ENCODE results near the gene EXOC8. TPM values are rescaled to one million over a fixed set of nuclear protein-coding genes. Genes with fewer than 3 reads are reported as not detected.

The EXOC8 gene
- total and polyA plus RNA-seq, 9 of the 15 experiments (the other 6 are each of a cell fraction or from before 2014, with no cell fraction given) = 2.1 to 13.6 (median 7.2) TPM

- TF ChIP-seq TFAP4 (CRISPR knock-in tag; IDR thresholded peaks at IDR 0.05; ENCODE audit: borderline replicate concordance) (peak; percentile 3; the same call in 1 of the 2 replicates), CREM (IDR thresholded peaks at IDR 0.05; ENCODE audit: low read depth) (0 out of 2 replicates have a peak, but pooled peaks have one; percentile 29), MYC (IDR thresholded peaks at IDR 0.05; ENCODE audit: low read depth, low read length) (no peak), MYC (CRISPR knock-in tag; IDR thresholded peaks at IDR 0.05; ENCODE audit: borderline replicate concordance, low read depth) (no peak), HDAC8 (tag; IDR thresholded peaks at IDR 0.05) (0 out of 2 replicates have a peak, but pooled peaks have one; percentile 28), HOMEZ (CRISPR knock-in tag; IDR thresholded peaks at IDR 0.05) (no peak), TBP (optimal IDR thresholded peaks at IDR 0.05; ENCODE audit: low read depth, low read length) (peak; percentile 16), CEBPB (tag; IDR thresholded peaks at IDR 0.05) (peak; percentile 95), ZFX (CRISPR knock-in tag; IDR thresholded peaks at IDR 0.05) (peak; percentile 35; the same call in 1 of the 2 replicates), KDM1A (IDR thresholded peaks at IDR 0.05) (peak in 1 of 2 experiments; percentile 33; a peak in 1 of 4 replicates), CEBPG (CRISPR knock-in tag; IDR thresholded peaks at IDR 0.05) (peak; percentile 72), CEBPG (tag; conservative IDR thresholded peaks at IDR 0.05 in 1 of 2, IDR thresholded peaks at IDR 0.05 in 1 of 2) (peak; percentile 55 to 84; a peak in 3 of 4 replicates), ZNF511 (CRISPR knock-in tag; IDR thresholded peaks at IDR 0.05) (no peak), ZNF592 (IDR thresholded peaks at IDR 0.05) (0 out of 2 replicates have a peak, but pooled peaks have one; percentile 18), ZNF830 (CRISPR knock-in tag; IDR thresholded peaks at IDR 0.05) (peak; percentile 8; the same call in 1 of the 2 replicates), MNT (conservative IDR thresholded peaks at IDR 0.05) (peak in 1 of 2 experiments; percentile 51; a peak in 3 of 4 replicates), FOXP1 (CRISPR knock-in tag; IDR thresholded peaks at IDR 0.05) (0 out of 2 replicates have a peak, but pooled peaks have one; percentile 20)
Measured at GRCh38 chr1:231335663-231336602, 1.7 kb downstream of the EXOC8 start (continued).
